ENCODE results near the gene SRP9.
A peak's percentile ranks its signal among the peaks of the same experiment; 100 is the strongest.

DNA sequence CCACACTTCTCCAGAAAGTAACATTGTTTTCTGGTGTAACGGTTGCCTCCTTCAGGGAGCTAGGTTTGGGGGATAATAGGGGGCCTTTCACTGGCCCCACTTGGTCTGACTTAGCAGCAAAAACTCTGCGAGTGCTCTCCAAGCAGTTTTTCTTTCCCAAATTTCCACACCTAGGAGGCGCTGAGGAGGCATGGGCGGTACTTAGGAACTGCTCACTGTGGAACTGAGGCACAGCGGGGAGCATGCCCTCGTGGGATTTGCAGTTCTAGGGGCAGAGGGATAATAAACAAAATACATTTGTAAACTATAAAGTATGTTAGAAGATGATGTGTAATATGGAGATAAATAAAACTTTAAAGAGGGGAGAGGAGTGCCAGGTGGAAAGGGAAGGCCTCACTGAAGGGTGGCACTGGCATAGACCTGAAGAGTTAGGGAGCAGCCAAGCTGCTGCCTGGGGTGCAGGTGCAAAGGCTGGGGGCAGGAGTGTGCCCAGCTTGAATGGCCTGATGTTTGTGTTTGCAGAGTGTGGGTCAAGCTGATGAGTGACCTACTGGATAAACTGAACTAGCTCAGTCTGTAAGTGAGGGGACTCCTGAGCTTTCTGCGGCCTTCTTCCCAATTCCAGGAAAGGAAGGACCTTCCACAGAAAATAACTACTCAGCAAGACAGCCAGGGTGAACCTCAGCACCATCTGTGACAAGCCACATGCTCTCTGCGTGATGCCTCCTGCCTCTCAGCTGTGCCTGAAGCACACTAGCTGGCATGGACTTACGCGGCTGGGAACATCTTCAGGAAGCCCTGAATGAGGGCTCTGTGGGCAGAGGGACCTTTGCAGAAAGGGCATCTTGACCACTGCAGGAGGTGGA is 34.2 kb downstream of the SRP9 start:
- TF ChIP-seq, protein P1, sequence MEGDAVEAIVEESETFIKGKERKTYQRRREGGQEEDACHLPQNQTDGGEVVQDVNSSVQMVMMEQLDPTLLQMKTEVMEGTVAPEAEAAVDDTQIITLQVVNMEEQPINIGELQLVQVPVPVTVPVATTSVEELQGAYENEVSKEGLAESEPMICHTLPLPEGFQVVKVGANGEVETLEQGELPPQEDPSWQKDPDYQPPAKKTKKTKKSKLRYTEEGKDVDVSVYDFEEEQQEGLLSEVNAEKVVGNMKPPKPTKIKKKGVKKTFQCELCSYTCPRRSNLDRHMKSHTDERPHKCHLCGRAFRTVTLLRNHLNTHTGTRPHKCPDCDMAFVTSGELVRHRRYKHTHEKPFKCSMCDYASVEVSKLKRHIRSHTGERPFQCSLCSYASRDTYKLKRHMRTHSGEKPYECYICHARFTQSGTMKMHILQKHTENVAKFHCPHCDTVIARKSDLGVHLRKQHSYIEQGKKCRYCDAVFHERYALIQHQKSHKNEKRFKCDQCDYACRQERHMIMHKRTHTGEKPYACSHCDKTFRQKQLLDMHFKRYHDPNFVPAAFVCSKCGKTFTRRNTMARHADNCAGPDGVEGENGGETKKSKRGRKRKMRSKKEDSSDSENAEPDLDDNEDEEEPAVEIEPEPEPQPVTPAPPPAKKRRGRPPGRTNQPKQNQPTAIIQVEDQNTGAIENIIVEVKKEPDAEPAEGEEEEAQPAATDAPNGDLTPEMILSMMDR (IDR thresholded peaks at IDR 0.05), result peak; percentile 88
- no peak for TF ChIP-seq ZFX (IDR thresholded peaks at IDR 0.05; ENCODE audit: borderline replicate concordance)
